HEK293 (cell line): ENCODE data around the gene ORC2.
"Not testable (repeated sequence)": the region's sequence is repeated elsewhere in the genome, so short reads cannot be mapped to it uniquely, and the experiment has no call there.

ENCODE experiments used
- CTCF ChIA-PET: fragments of 350-600 bp; formaldehyde crosslinking; extraction: SDS; loops from one replicate; lab custom pipeline; 2021; ENCODE audit warnings: antibody characterized with exemption; lab: Yijun Ruan, JAX
- POLR2A ChIA-PET: fragments of 300-600 bp; formaldehyde crosslinking; extraction: SDS; loops from one replicate; lab custom pipeline; 2020; ENCODE audit warnings: antibody characterized with exemption, inconsistent platforms; lab: Yijun Ruan, JAX
- H3K27ac ChIP-seq: fragments of 200-500 bp; sonication (Bioruptor generic); 2 replicates; pipeline ENCODE4 v1.5.1; 2014; ENCODE audit warnings: low read depth, low read length, control low read depth, inconsistent platforms; ENCODE audit errors: extremely low read depth
- H3K36me3 ChIP-seq, 2 experiments: fragments of 200-500 bp in 1 of 2; sonication (Bioruptor generic) in 1 of 2; 1 replicate in 1 of 2; 2 replicates in 1 of 2; pipeline ENCODE4 v1.5.1; 2014 to 2017; ENCODE audit warnings: inconsistent platforms in 2 of 2, low read length in 2 of 2; ENCODE audit not compliant: control insufficient read depth in 2 of 2, insufficient read depth in 1 of 2
- H3K4me1 ChIP-seq: fragments of 200-500 bp; sonication (Bioruptor generic); 2 replicates; pipeline ENCODE4 v1.5.1; 2014; ENCODE audit warnings: mild to moderate bottlenecking, low read length, inconsistent platforms; ENCODE audit not compliant: control insufficient read depth, insufficient read depth
- H3K4me3 ChIP-seq: 2 replicates; pipeline ENCODE4 v1.5.1; 2011; ENCODE audit warnings: low read depth, mild to moderate bottlenecking, control low read depth, low read length, moderate library complexity
- H3K9me3 ChIP-seq: fragments of 200-500 bp; sonication (Bioruptor generic); 2 replicates; pipeline ENCODE4 v1.5.1; 2014; ENCODE audit warnings: low read depth, low read length, inconsistent platforms; ENCODE audit not compliant: control insufficient read depth, insufficient read depth
- HOXC10 ChIP-seq: sonication (generic); formaldehyde crosslinking; IDR thresholded peaks from 2 replicates; pipeline ENCODE4 v1.8.1; 2023; ENCODE audit warnings: mild to moderate bottlenecking, missing genetic modification reagents
- OSR2 ChIP-seq: fragments of 450-650 bp; formaldehyde crosslinking; IDR thresholded peaks from 2 replicates; pipeline ENCODE4 v1.5.1; 2016; ENCODE audit warnings: missing biosample characterization, missing genetic modification characterization
- PRDM1 ChIP-seq: fragments of 450-650 bp; formaldehyde crosslinking; IDR thresholded peaks from 2 replicates; pipeline ENCODE4; 2016; ENCODE audit warnings: missing biosample characterization, missing genetic modification characterization
- REST ChIP-seq: fragments of 450-650 bp; formaldehyde crosslinking; IDR thresholded peaks from 2 replicates; pipeline ENCODE4 v1.5.1; 2016; ENCODE audit warnings: missing biosample characterization, missing genetic modification characterization
- SALL2 ChIP-seq: fragments of 450-650 bp; formaldehyde crosslinking; IDR thresholded peaks from 2 replicates; pipeline ENCODE4 v1.5.0; 2017; ENCODE audit warnings: missing biosample characterization, mild to moderate bottlenecking, missing genetic modification characterization, borderline replicate concordance
- ZBTB17 ChIP-seq: fragments of 450-650 bp; formaldehyde crosslinking; IDR thresholded peaks from 2 replicates; pipeline ENCODE4 v1.5.1; 2016; ENCODE audit warnings: missing biosample characterization, missing genetic modification characterization
- ZNF133 ChIP-seq: fragments of 450-650 bp; formaldehyde crosslinking; IDR thresholded peaks from 2 replicates; pipeline ENCODE4 v1.5.1; 2016; ENCODE audit warnings: missing biosample characterization, missing genetic modification characterization
- ZNF23 ChIP-seq: fragments of 450-650 bp; formaldehyde crosslinking; IDR thresholded peaks from 2 replicates; pipeline ENCODE4 v1.5.1; 2016; ENCODE audit warnings: missing biosample characterization, missing genetic modification characterization, borderline replicate concordance
- ZNF26 ChIP-seq: fragments of 450-650 bp; formaldehyde crosslinking; IDR thresholded peaks from 2 replicates; pipeline ENCODE4 v1.5.1; 2016; ENCODE audit warnings: missing biosample characterization, missing genetic modification characterization
- ZNF280C ChIP-seq: fragments of 450-650 bp; formaldehyde crosslinking; IDR thresholded peaks from 2 replicates; pipeline ENCODE4 v1.5.1; 2016; ENCODE audit warnings: missing biosample characterization, missing genetic modification characterization
- ZNF362 ChIP-seq: fragments of 450-650 bp; formaldehyde crosslinking; IDR thresholded peaks from 2 replicates; pipeline ENCODE4 v1.5.1; 2016; ENCODE audit warnings: missing biosample characterization, missing genetic modification characterization
- ZNF510 ChIP-seq: fragments of 450-650 bp; formaldehyde crosslinking; IDR thresholded peaks from 2 replicates; pipeline ENCODE4 v1.5.1; 2018; ENCODE audit warnings: mild to moderate bottlenecking, missing genetic modification characterization, missing biosample characterization; ENCODE audit not compliant: insufficient replicate concordance
- ZNF544 ChIP-seq: fragments of 450-650 bp; formaldehyde crosslinking; IDR thresholded peaks from 2 replicates; pipeline ENCODE4 v1.5.0; 2017; ENCODE audit warnings: missing biosample characterization, missing genetic modification characterization
- ZNF549 ChIP-seq: fragments of 450-650 bp; IDR thresholded peaks from 2 replicates; pipeline ENCODE4 v1.5.1; 2018; ENCODE audit warnings: missing biosample characterization, missing genetic modification characterization, mild to moderate bottlenecking, inconsistent platforms, moderate library complexity
- ZNF560 ChIP-seq: fragments of 450-650 bp; formaldehyde crosslinking; IDR thresholded peaks from 2 replicates; pipeline ENCODE4 v1.5.1; 2017; ENCODE audit warnings: missing biosample characterization, missing genetic modification characterization, borderline replicate concordance
- ZNF585B ChIP-seq: fragments of 450-650 bp; formaldehyde crosslinking; IDR thresholded peaks from 2 replicates; pipeline ENCODE4 v1.5.1; 2016; ENCODE audit warnings: missing biosample characterization, missing genetic modification characterization
- ZNF623 ChIP-seq: fragments of 450-650 bp; formaldehyde crosslinking; IDR thresholded peaks from 2 replicates; pipeline ENCODE4 v1.5.1; 2016; ENCODE audit warnings: missing biosample characterization, missing genetic modification characterization
- ZXDB ChIP-seq: fragments of 450-650 bp; formaldehyde crosslinking; IDR thresholded peaks from 2 replicates; pipeline ENCODE4 v1.5.1; 2016; ENCODE audit warnings: missing biosample characterization, missing genetic modification characterization

Gene ORC2

GRCh38 chr2:200963918-200964252 lies 425 bp upstream of the ORC2 start:
- TF ChIP-seq ZNF362 (tag by site-specific recombination) (peak; percentile 75; the same call in 1 of the 2 replicates), ZXDB (tag by site-specific recombination) (peak; percentile 35; the same call in 1 of the 2 replicates), OSR2 (tag by site-specific recombination) (peak; percentile 86)
- Histone ChIP-seq H3K27ac (peak overlapping the region; percentile 76; the same call in 1 of the 2 replicates), H3K4me3 (peak overlapping the region; percentile 65), H3K36me3 (peaks cover 11 to 16% of the 10 kb centered on the region in 2 experiments; a peak in 2 of 3 replicates)
- not testable (repeated sequence) for H3K9me3 ChIP-seq, H3K4me1 ChIP-seq
- POLR2A ChIA-PET: interaction anchor here (0.6 to 1.9 kb wide), 15 partner anchors 10 to 194 kb away, joined by 3 to 11 read pairs (median 4); partner anchors contain the start of genes CFLAR, HYCC2, NDUFB3 and NIF3L1
- CTCF ChIA-PET: interaction anchor here (0.6 to 4.3 kb wide), 7 partner anchors 10 to 672 kb away, joined by 3 to 49 read pairs (median 4); no protein-coding TSS in a partner anchor

- H3K4me1 ChIP-seq: peaks cover 9% of the 10 kb centered on the region; the same call in 1 of the 2 replicates
- H3K4me3 ChIP-seq: peak overlapping the region; percentile 65
- peak overlapping the region; percentile 94 for H3K27ac ChIP-seq
- H3K36me3 ChIP-seq: peaks cover 23 to 26% of the 10 kb centered on the region in 2 experiments
- H3K9me3 ChIP-seq: no peaks in the 10 kb centered on the region
- POLR2A ChIA-PET: interaction anchor here (0.5 to 1.9 kb wide), 8 partner anchors 12 to 195 kb away, joined by 3 to 11 read pairs (median 4); partner anchors contain the start of genes CFLAR, NIF3L1 and PPIL3
- CTCF ChIA-PET: interaction anchor here (0.6 to 4.3 kb wide), 14 partner anchors 9 to 215 kb away, joined by 3 to 49 read pairs (median 4); no protein-coding TSS in a partner anchor
- TF ChIP-seq ZNF362 (tag by site-specific recombination): no peak
- TF ChIP-seq SALL2 (tag by site-specific recombination): no peak
- no peak for TF ChIP-seq ZBTB17 (tag by site-specific recombination)
- no peak for TF ChIP-seq PRDM1 (tag by site-specific recombination)
- no peak for TF ChIP-seq ZNF510 (tag by site-specific recombination)
- no peak for TF ChIP-seq ZNF560 (tag by site-specific recombination)
- no peak for TF ChIP-seq ZNF23 (tag by site-specific recombination)
- TF ChIP-seq ZNF133 (tag by site-specific recombination): no peak
- no peak for TF ChIP-seq ZNF544
- TF ChIP-seq ZNF623 (tag by site-specific recombination): no peak
- no peak for TF ChIP-seq ZNF26
- no peak for TF ChIP-seq ZNF549 (tag by site-specific recombination)
- TF ChIP-seq HOXC10 (CRISPR knock-in tag): no peak
- TF ChIP-seq REST (tag by site-specific recombination): no peak
- TF ChIP-seq ZNF585B: no peak
- no peak for TF ChIP-seq ZNF280C (tag by site-specific recombination)
Measured at GRCh38 chr2:200962811-200963123, 693 bp downstream of the ORC2 start.
